GM23248 (cell line): ENCODE measurements around the gene PARP16.
"Not testable (repeated sequence)": the region's sequence is repeated elsewhere in the genome, so short reads cannot be mapped to it uniquely, and the experiment has no call there.

Source experiments
- EZH2 ChIP-seq: fragments of 200-600 bp; sonication (generic); IDR thresholded peaks from 2 replicates; pipeline ENCODE4 v1.6.1; 2018; ENCODE audit warnings: antibody characterized with exemption, mild to moderate bottlenecking; ENCODE audit not compliant: insufficient read depth, poor library complexity, severe bottlenecking
- EZH2phosphoT487 ChIP-seq: fragments of 200-600 bp; sonication (generic); IDR thresholded peaks from 2 replicates; pipeline ENCODE4 v1.6.1; 2018; ENCODE audit warnings: antibody characterized with exemption, moderate library complexity, mild to moderate bottlenecking, low read depth; ENCODE audit not compliant: insufficient read depth

- not testable (repeated sequence) for TF ChIP-seq EZH2, EZH2phosphoT487
Measured at GRCh38 chr15:65226901-65227300, 59.8 kb downstream of the PARP16 start.
